ENCODE measurements around the gene CBX5. TPM values are rescaled to one million over a fixed set of nuclear protein-coding genes. Genes with fewer than 3 reads are reported as not detected.
"Not testable (repeated sequence)": the region's sequence is repeated elsewhere in the genome, so short reads cannot be mapped to it uniquely, and the experiment has no call there.

CBX5 gene
- total RNA-seq, 1 experiment from 2014 or later = 64.3 TPM

DNA sequence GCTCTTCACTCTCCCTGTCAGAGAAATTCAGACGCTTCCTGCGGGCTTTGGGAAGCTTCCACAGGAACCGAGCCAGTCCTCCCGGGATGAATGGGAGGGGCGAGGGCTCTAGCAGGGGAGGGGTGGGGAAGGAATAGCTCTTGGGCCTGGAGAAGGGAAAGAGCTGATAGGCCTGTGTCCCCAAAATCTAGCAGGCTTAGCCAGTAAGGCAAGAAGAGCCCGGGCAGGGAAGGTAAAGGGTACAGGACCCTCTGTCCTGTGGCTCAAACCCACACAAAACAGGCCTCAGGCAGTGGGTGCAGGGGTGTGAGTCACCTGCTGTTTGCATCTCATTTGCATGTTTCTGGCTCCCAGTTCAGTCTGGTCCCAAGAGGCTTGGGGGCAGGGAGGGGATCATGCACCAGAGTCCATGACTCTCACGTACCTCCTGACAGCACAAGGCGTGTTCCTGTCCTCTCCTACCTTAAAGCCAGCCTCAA, 82.5 kb downstream of the CBX5 start:
- DNase-seq (ENCODE audit: low read depth) = peak; percentile 44

DNA sequence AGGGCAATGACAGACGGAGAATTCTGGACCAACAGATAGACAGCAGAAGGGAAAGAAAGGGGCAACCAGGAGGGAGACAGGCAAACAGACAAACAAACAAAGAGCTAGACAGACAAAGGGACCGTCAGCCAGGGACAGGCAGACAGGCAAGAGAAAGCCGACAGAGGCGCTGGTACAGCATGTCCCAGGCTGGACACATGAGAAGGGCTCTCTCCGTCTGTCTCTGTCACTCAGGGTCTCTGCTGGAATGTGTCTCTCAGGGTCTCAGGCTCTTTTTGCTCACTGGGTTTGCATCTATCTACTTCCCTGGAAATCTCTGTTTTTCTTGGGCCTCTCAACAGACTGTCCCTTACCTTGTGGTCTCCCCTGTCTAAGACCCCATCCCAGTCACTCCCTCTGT, 82.9 kb downstream of the CBX5 start:
- no peak for DNase-seq (ENCODE audit: low read depth)

- DNase-seq (ENCODE audit: low read depth) = no peak
Measured at GRCh38 chr12:54196396-54196795, 83.5 kb downstream of the CBX5 start.

- peak; percentile 75 for DNase-seq (ENCODE audit: low read depth)
Measured at GRCh38 chr12:54195737-54196347, 84.1 kb downstream of the CBX5 start.

DNA sequence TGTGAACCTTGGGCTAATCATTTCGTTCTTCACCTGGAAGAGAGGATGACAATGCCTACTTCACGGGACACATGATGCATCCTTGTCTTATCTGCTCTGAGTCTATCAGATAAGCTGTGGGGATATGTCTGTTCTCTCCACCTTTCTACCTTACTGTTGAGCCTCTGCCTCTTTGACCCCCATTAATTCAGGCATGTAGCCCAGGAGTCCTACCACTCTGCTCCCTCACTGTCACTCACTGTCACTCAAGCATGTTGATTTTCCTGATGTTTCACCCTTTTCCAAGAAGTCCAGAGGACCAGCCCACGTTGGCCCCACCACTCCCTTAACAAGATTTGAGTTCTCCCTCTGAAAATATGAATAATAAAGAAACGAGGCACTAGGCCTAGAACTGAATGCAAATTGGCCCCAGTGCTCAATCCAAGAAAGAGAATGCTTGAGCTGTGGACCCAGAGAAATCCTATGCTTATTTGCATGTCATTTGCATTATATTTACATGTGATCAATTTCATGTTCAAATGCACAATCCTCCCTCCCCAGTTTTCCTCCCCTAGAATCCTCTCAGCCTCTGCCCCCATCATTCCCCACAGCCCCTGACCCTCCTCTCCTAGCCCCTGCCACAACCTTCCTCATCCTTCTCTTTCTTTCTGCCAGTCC, 84.7 kb downstream of the CBX5 start:
- DNase-seq (ENCODE audit: low read depth) = no peak

- DNase-seq (ENCODE audit: low read depth) = not testable (repeated sequence)
Measured at GRCh38 chr12:54194611-54195010, 85.3 kb downstream of the CBX5 start.

DNA sequence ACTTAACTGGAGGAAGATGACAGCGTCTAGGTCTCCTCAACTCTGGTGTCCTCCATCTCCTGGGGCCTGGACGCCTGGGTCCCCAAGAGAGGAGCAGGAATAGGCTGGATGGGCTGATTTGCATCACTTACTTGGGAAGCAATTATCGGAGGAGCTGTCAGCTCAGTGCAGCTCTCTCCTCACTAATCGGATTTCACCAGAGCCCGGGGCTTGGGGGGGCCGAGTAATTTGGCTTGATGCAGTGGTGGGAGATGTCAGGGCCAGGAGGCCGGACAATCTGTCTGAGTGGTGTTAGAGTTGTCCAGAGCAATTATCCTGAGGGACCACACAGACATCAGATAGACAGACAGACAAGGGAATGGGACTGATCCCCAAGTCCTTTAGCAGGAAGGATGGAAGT, 86.5 kb downstream of the CBX5 start:
- no peak for DNase-seq (ENCODE audit: low read depth)

DNA sequence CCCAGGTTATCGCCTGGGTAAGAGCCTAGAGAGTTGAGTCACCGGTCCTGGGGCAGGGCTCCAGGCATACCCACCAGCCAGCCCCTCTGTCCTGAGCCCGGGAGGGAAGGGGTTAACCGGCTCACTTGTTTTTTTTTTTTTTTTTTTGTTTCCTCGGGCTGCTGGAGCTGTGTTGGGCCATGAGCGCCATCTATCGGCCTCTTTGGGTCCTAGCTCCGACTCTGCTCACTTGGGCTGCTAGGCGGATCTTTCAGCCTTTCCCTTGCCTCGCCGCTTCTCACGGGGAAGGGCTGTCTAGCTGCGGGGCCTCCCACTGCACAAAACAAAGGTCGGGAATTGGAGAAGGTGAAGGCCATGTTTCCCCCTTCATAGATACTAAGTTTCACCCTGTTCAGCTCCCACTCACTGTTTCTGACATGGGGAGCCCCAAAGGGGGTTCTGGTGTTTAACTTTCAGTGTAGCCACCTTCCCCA, 88.3 kb downstream of the CBX5 start:
- DNase-seq (ENCODE audit: low read depth) = peak; percentile 88

GRCh38 chr12:54191126-54191525, 88.8 kb downstream of the CBX5 start:
- DNase-seq (ENCODE audit: low read depth) = peak; percentile 39

DNA sequence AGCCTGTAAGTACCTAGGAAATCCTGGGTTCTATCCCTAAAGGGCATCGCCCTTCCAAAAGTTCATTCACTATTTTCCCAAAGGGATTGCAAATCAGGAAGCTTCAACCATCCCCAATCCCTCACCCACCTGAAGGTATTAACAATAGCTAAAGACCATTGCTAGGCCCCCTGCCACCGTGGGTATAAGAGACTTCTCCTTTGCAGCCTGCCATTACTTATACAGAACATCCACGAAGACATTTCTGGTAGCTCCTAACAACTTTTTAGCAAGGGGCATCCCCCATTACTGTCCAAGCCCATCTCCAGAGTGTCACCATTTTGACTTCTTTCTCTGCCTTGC, 90.8 kb downstream of the CBX5 start:
- DNase-seq (ENCODE audit: low read depth) = no peak

DNA sequence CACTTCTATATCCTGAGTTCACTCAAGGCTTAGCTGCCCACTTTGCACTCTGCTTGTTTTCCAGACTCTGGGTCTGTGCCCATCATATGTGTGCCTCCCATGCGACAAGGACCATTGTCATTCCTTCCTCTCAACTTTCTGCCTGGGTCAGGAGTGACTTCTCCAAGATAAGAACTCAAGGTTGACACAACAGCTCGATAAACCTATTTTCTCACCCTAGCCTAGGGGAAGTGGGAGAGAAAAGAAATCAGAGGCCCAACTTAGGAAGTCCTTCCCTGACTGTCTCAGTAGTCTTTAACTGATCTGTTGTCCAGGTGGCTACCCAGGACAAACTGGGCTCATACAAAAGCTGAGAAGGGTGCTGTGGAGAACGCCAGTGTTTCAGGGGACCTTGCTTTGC, 92.8 kb downstream of the CBX5 start:
- no peak for DNase-seq (ENCODE audit: low read depth)

GRCh38 chr12:54185919-54186318, 94.0 kb downstream of the CBX5 start:
- DNase-seq (ENCODE audit: low read depth) = no peak

DNA sequence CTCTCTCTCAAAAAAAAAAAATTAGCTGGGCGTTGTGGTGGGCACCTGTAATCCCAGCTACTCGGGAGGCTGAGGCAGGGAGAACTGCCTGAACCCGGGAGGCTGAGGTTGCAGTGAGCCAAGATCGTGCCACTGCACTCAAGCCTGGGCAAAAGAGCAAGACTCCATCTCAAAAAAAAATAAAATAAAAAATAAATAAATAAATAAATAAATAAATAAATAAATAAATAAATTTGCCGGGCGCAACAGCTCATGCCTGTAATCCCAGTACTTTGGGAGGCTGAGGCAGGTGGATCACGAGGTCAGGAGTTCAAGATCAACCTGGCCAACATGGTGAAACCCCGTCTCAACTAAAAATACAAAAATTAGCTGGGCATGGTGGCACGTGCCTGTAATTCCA, 94.6 kb downstream of the CBX5 start:
- DNase-seq (ENCODE audit: low read depth) = not testable (repeated sequence)

GRCh38 chr12:54184024-54184805, 95.7 kb downstream of the CBX5 start:
- no peak for DNase-seq (ENCODE audit: low read depth)

GRCh38 chr12:54182981-54183380, 96.9 kb downstream of the CBX5 start:
- DNase-seq (ENCODE audit: low read depth) = no peak

DNA sequence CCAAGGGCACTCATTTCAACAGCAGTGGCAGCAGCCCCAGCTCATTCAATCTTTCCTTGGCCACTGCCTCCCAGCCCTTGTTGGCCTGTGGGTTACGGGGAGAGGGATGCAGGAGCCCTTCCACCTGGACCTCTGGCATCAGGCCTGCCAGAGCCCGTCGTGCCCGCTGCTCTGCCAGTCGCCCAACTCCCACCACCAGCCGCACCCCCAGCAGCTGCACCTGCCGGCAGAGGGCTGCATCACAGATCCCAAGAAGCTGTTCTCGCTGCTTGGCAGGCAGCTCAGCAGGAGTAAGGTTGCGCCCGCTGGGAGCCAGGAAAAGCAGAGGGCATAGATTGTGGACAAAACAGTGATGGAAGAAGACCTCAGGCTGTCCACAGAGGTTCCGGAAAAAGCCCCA, 97.8 kb downstream of the CBX5 start:
- DNase-seq (ENCODE audit: low read depth) = no peak

Other genes with a start within 250 kb of the CBX5 start
- 0.12 and 1.9 TPM in 2 replicates for gene HOXC5, start 247.1 kb downstream of the CBX5 start, total RNA-seq (2014; rRNA removed; shearing (Covaris generic))
- 2.4 and 4.7 TPM in 2 replicates for gene HOXC4, start 226.3 kb downstream of the CBX5 start, total RNA-seq (2014; rRNA removed; shearing (Covaris generic))
- 67.7 and 71.6 TPM in 2 replicates for gene SMUG1, start 91.1 kb downstream of the CBX5 start, total RNA-seq (2014; rRNA removed; shearing (Covaris generic))
- gene HNRNPA1, start 604 bp upstream of the CBX5 start, total RNA-seq (2014; rRNA removed; shearing (Covaris generic)) = 499 and 609 TPM in 2 replicates
- not detected in 2 replicates for gene NFE2, start 20.9 kb upstream of the CBX5 start, total RNA-seq (2014; rRNA removed; shearing (Covaris generic))
- 116 and 151 TPM in 2 replicates for gene COPZ1, start 45.0 kb upstream of the CBX5 start, total RNA-seq (2014; rRNA removed; shearing (Covaris generic))
- not detected in 2 replicates for gene GPR84, start 84.4 kb upstream of the CBX5 start, total RNA-seq (2014; rRNA removed; shearing (Covaris generic))
- gene ZNF385A, start 104.6 kb upstream of the CBX5 start, total RNA-seq (2014; rRNA removed; shearing (Covaris generic)) = 0.34 TPM in 1 of 2 replicates, not detected in the other
- gene ITGA5, start 139.1 kb upstream of the CBX5 start, total RNA-seq (2014; rRNA removed; shearing (Covaris generic)) = 91.0 and 107 TPM in 2 replicates
- gene GTSF1, start 193.5 kb upstream of the CBX5 start, total RNA-seq (2014; rRNA removed; shearing (Covaris generic)) = not detected in 2 replicates
- 0.11 and 0.83 TPM in 2 replicates for gene NCKAP1L, start 217.6 kb upstream of the CBX5 start, total RNA-seq (2014; rRNA removed; shearing (Covaris generic))

Measured in Daoy (cell line).